Activated CD4-positive, alpha-beta T cell treated with anti-CD3 and anti-CD28 coated beads, Interleukin-2, Interleukin-4, amounts not matched to agents 100 ng/mL and 50 ng/mL, durations not matched to agents 16 hours and 8 hours (primary cell): ENCODE results near the gene EIF1AD.
"Not testable (repeated sequence)": the region's sequence is repeated elsewhere in the genome, so short reads cannot be mapped to it uniquely, and the experiment has no call there.

Source experiments
- DNase-seq: peaks from one replicate; pipeline ENCODE4 v3.0.0-alpha.2; 2020; ENCODE audit warnings: low spot score

EIF1AD gene, protein sequence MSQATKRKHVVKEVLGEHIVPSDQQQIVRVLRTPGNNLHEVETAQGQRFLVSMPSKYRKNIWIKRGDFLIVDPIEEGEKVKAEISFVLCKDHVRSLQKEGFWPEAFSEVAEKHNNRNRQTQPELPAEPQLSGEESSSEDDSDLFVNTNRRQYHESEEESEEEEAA

GRCh38 chr11:66001942-66002647 is at the start of gene EIF1AD, which contains the start of gene BANF1:
Gene EIF1AD, minus strand, starts transcription at chr11:66002157. Its CDS starts 1,768 bp downstream, at chr11:66000389.
Gene BANF1, plus strand, starts transcription at chr11:66002503. Its CDS starts 748 bp downstream, at chr11:66003251.
- peak; percentile 96 for DNase-seq

DNA sequence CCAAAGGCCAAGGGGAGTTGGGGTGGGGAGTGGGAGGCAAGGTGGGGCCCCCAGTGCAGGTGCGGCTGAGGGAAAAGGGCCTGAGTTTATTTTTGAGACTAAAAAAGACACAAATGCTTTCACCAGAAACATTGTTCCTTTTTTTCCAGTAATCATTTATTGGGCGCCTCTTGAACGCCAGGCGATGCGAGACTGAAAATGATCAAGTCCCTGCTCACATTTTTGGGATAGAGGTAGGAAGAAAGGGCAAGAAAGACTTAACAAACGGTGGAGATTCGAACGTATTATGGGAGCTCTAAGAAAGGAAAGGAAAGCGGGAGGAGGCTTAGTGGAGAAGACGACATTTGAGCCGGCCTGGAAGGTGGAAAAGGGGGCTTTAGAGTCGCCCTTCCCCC is 49.4 kb upstream of the EIF1AD start:
- DNase-seq: no peak

GRCh38 chr11:66050581-66051231 is 48.7 kb upstream of the EIF1AD start:
- DNase-seq: no peak

DNA sequence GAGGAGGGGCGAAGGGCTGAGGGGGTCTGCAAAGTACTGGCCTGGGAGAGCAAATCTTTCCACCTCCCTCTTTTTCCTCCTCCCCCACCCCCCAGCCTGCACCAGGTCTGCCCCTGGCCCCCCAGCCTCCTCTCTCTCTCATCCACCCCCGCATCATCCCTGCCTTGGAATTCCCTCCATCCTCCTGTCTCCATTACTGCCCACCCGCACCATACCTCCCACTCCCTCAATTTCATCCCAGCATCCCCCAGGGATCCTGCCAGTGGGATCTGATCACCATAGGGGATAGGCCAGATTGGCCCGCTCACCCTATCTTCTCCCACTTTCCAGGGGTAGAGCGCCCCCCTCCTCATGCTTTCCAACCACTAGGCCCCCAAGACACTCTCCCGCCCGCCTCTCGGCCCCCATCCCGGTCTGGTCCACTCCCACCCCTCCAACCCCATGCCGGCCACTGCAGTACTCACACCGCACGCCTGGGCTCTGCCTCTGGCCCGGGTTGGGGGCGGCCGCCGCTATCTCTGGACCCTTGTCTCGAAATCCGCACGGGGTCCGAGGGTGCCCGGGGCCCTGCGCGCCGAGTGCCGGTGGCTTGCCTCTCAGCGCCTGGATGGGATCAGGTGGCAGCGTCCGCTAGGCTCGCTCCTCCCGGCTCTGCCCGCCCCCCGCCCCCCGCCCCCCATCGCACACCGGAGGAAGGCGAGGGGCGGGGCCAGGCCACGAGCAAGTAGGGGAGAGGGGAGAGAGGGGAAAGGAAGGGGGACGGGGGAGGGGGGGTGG is 46.8 kb upstream of the EIF1AD start, which contains the start of gene GAL3ST3:
Gene GAL3ST3, minus strand, starts transcription at position 615 of the 777 bp plus-strand sequence. CDS start 3,746 bp downstream, outside the sequence.
- no peak for DNase-seq

DNA sequence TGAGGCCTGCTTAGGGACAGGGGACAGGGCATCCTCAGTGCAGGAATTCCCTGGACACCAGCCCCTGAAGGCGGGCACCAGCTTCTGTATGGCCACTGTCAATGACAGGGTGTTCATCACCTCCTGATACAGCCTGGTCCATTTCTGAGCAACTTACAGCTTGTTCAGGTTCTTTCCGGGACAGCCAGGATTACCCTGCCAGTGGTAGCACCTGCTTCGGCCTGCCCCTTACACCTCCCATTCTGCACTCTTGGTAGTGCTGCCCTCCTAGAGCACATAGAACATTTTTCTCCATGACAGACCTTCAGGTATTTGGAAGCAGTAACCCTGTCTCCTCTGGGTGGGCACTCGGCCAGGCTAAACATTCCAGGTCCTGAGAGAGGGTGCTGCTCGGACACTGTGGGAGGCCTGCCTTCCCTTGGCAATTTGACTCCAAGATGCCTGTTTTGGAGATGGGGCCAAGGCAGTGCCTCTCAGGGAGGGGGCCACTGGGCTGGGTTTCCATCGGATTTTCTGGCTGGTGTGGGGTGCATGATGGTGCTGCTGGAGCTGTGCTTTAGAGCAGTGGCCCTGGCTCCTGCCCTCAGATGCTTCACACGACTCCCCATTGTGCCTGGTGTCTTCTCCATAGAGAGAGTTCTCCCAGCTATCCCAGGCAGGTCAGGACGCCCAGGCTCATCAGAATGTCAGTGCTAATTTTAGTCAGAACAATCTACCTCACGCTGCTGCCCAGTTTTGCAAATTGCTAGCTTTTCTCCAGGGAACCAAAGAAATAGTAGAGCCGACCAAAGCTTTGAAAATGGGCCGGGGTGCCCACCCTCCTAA is 45.8 kb upstream of the EIF1AD start:
- DNase-seq: no peak

GRCh38 chr11:66046901-66047300 is 44.9 kb upstream of the EIF1AD start:
- DNase-seq: no peak

DNA sequence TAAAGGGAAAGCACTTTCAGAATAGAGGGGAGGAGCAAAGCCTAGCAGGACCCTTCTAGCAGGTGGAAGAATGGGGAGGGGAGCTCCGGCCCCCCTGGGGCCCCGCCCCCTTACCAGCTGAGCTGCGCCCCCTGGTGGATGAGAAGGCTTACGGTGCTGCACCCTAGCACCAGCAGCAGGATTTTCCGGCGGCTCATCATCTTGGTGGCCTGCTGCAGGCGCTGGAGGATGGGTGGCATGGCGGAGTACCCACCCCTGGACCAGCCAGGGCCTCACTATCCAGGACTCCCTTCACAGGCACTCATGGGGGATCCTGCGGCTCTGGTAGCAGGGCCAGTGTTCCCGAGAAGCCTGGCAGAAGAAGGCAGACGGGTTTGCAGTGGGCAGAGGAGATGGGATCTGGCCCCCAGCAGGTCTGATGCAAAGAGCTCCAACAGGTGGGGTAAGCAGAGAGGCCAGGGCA is 43.3 kb upstream of the EIF1AD start:
- peak; percentile 85 for DNase-seq

DNA sequence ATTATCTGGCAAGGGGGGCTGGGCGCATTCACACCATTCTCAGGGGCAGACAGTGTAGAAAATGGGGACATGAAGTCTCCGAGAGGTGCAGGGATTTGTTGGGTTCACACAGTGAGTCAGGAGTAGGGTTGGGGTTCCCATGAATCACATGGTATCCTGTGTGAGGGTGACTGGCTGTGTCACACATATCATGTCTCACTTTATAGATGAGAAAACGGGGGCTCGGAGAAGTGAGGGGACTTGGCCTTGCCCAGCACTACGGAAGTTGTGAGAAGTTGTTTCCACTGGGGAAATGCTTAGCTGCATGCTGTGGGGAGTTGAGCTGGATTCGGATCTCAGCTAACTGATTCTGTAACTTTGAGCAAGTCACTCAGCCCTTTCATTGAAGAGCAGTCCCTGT is 42.8 kb upstream of the EIF1AD start:
- DNase-seq: no peak

DNA sequence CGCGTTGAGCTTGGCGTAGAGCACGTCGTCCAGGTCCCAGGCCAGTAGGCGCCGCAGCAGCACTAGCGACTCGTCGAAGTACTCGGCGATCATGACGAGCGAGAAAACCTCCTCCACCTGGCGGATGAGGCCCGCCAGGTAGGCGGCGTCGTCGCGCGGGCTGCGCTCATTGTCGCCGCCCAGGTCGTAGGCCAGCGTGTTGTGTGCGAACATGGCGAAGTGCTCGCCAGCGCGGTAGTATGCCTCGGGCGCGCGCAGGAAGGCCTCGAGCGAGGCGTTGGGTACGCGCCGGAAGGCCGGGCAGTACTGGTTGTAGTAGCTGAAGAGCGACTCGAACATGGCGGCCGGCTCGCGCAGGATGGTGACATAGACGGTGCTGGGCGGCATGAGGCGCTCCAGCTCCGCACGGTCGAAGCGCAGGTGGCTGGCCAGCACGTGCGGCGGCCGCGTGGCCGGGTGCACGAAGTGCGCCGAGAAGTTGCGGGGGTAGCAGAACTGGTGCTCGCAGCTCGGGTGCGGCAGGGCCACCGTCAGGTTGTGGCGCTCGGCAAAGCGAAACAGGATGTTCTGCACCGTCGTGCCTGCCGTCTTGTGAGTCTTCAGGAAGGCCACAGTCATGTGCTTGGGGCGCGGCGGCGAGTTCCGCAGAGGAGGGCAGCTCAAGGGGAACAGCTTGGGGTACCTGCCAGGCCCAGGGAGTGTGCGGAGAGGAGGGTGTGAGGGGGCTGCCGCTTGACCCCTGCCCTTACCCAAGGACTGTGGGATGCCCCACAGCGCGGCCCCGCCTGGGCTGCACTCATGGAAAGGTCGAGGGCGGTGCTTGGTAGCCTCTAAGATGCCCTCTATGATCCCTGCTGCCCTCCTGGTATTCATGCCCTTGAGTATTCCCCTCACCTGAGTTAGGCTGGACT is 41.3 kb upstream of the EIF1AD start:
- DNase-seq: no peak

- no peak for DNase-seq
These were observed 40.5 kb upstream of the EIF1AD start for GRCh38 chr11:66042227-66042995.

GRCh38 chr11:66039765-66040164 is 37.8 kb upstream of the EIF1AD start:
- no peak for DNase-seq

GRCh38 chr11:66037327-66037726 is 35.4 kb upstream of the EIF1AD start:
- DNase-seq: no peak

- DNase-seq: no peak
These were observed 34.4 kb upstream of the EIF1AD start for GRCh38 chr11:66036334-66036710.

- no peak for DNase-seq
These were observed 33.8 kb upstream of the EIF1AD start for GRCh38 chr11:66035653-66036333.

GRCh38 chr11:66032957-66033735 is 31.2 kb upstream of the EIF1AD start:
- DNase-seq: no peak

- no peak for DNase-seq
These were observed 24.1 kb upstream of the EIF1AD start, which contains the start of gene CATSPER1 for GRCh38 chr11:66026017-66026529. Gene CATSPER1, minus strand, starts transcription at chr11:66026479. Its CDS starts 100 bp downstream, at chr11:66026379.

- not testable (repeated sequence) for DNase-seq
These were observed 21.2 kb upstream of the EIF1AD start for GRCh38 chr11:66023186-66023440.
